HepG2 (cell line): ENCODE measurements around the gene TRIM2. TPM values are rescaled to one million over a fixed set of nuclear protein-coding genes. Genes with fewer than 3 reads are reported as not detected.

Experiments used
- BATF2 ChIP-seq: sonication (generic); formaldehyde crosslinking; IDR thresholded peaks from 2 replicates; pipeline ENCODE4 v1.8.0; 2022; ENCODE audit warnings: mild to moderate bottlenecking, missing genetic modification reagents, moderate library complexity
- CERS6 ChIP-seq: sonication (generic); formaldehyde crosslinking; IDR thresholded peaks from 2 replicates; pipeline ENCODE4 v1.5.0; 2020; ENCODE audit warnings: missing genetic modification reagents
- HES4 ChIP-seq: sonication (generic); formaldehyde crosslinking; IDR thresholded peaks from 2 replicates; pipeline ENCODE4 v1.9.0; 2021; ENCODE audit warnings: mild to moderate bottlenecking, missing genetic modification reagents, borderline replicate concordance
- HOXA9 ChIP-seq: sonication (generic); formaldehyde crosslinking; IDR thresholded peaks from 2 replicates; pipeline ENCODE4 v1.8.1; 2022; ENCODE audit warnings: missing genetic modification reagents, mild to moderate bottlenecking, moderate library complexity, borderline replicate concordance
- IKZF4 ChIP-seq: sonication (generic); formaldehyde crosslinking; IDR thresholded peaks from 2 replicates; pipeline ENCODE4 v1.5.1; 2020; ENCODE audit warnings: borderline replicate concordance, mild to moderate bottlenecking, low read depth, missing genetic modification reagents; ENCODE audit errors: not compliant biosample characterization
- JUNB ChIP-seq: sonication (generic); formaldehyde crosslinking; IDR thresholded peaks from 2 replicates; pipeline ENCODE4 v1.8.0; 2022; ENCODE audit warnings: missing genetic modification reagents, mild to moderate bottlenecking, borderline replicate concordance
- MBNL3 ChIP-seq: fragments of 250-450 bp; sonication (Bioruptor Pico); conservative IDR thresholded peaks from 2 replicates; pipeline ENCODE4 v1.8.0; 2022; ENCODE audit warnings: mild to moderate bottlenecking, inconsistent platforms
- MTA3 ChIP-seq: sonication (generic); formaldehyde crosslinking; IDR thresholded peaks from 2 replicates; pipeline ENCODE4 v1.4.0; 2020; ENCODE audit warnings: missing genetic modification reagents
- NFIC ChIP-seq: IDR thresholded peaks from 2 replicates; pipeline ENCODE4 v1.6.1; 2012; ENCODE audit warnings: mild to moderate bottlenecking, low read length, inconsistent platforms
- RARA ChIP-seq: IDR thresholded peaks from 2 replicates; pipeline ENCODE4 v1.6.1; 2016; ENCODE audit warnings: missing genetic modification reagents, missing compliant biosample characterization
- THAP11 ChIP-seq: IDR thresholded peaks from 2 replicates; pipeline ENCODE4 v1.6.1; 2016; ENCODE audit warnings: missing biosample characterization, missing genetic modification reagents
- ZNF225 ChIP-seq: sonication (generic); formaldehyde crosslinking; IDR thresholded peaks from 2 replicates; pipeline ENCODE4 v1.4.0; 2020; ENCODE audit warnings: mild to moderate bottlenecking, missing genetic modification reagents
- ZNF503 ChIP-seq: sonication (generic); formaldehyde crosslinking; IDR thresholded peaks from 2 replicates; pipeline ENCODE4 v1.4.0; 2020; ENCODE audit warnings: missing genetic modification reagents
- ZNF562 ChIP-seq: sonication (generic); formaldehyde crosslinking; IDR thresholded peaks from 2 replicates; pipeline ENCODE4 v1.8.0; 2022; ENCODE audit warnings: missing genetic modification reagents, borderline replicate concordance
- ZNF674 ChIP-seq: sonication (generic); formaldehyde crosslinking; IDR thresholded peaks from 2 replicates; pipeline ENCODE4 v1.5.0; 2020; ENCODE audit warnings: low read depth, mild to moderate bottlenecking, missing genetic modification reagents
- polyA plus RNA-seq, 8 experiments: library from polyadenylated mRNA; depleted of rRNA in 3 of 8; stranded (reverse) in 7 of 8; unstranded in 1 of 8; fragments of >200 nt; fragmentation: Illumina TruSeq in 4 of 8; extraction: Trizol in 4 of 8; gene quantifications; 2 replicates each; pipeline versions ENCODE4 v1.2.1 to v1.2.3, GENCODE V29; 2011 to 2016; ENCODE audit warnings: low read depth in 4 of 8, missing spikeins in 1 of 8, mixed read lengths in 1 of 8; ENCODE audit not compliant: insufficient read depth in 1 of 8
- total RNA-seq, 5 experiments: library from RNA; depleted of rRNA; stranded (reverse); fragments of >200 nt; fragmentation: Illumina TruSeq; extraction: Trizol; gene quantifications; 2 replicates each; pipeline ENCODE4 v1.2.3, GENCODE V29; 2016; ENCODE audit warnings: low read depth in 1 of 5
- TF ChIP-seq, protein P1 (sequence below): sonication (generic); formaldehyde crosslinking; IDR thresholded peaks from 2 replicates; pipeline ENCODE4 v1.4.0; 2020; ENCODE audit warnings: missing genetic modification reagents
- TF ChIP-seq, protein P2 (sequence below): sonication (generic); formaldehyde crosslinking; IDR thresholded peaks from 2 replicates; pipeline ENCODE4 v1.8.1; 2023; ENCODE audit warnings: missing genetic modification reagents, inconsistent platforms, borderline replicate concordance
- TF ChIP-seq, protein P3 (sequence below), 2 experiments: IDR thresholded peaks; 2 replicates each; pipeline ENCODE4 v1.6.1; 2011 to 2012; ENCODE audit warnings: low read length in 2 of 2, borderline replicate concordance in 1 of 2, low read depth in 1 of 2, mild to moderate bottlenecking in 1 of 2, moderate library complexity in 1 of 2

TRIM2 gene
- total and polyA plus RNA-seq, 2 of the 13 experiments (the other 11 are each of a cell fraction or from before 2014, with no cell fraction given), result 2.1 to 4.2 TPM

GRCh38 chr4:153344131-153345011, 140.1 kb downstream of the TRIM2 start, which contains the start of gene MND1 (continued):
- TF ChIP-seq THAP11 (CRISPR knock-in tag) (0 out of 2 replicates have a peak, but pooled peaks have one; percentile 35), RARA (CRISPR knock-in tag) (no peak), ZNF225 (CRISPR knock-in tag) (no peak), HOXA9 (CRISPR knock-in tag) (peak; percentile 86; the same call in 1 of the 2 replicates), CERS6 (CRISPR knock-in tag) (0 out of 2 replicates have a peak, but pooled peaks have one; percentile 26), HES4 (CRISPR knock-in tag) (peak; percentile 91; the same call in 1 of the 2 replicates), IKZF4 (no peak), ZNF674 (no peak), MBNL3 (CRISPR knock-in tag) (no peak), ZNF562 (0 out of 2 replicates have a peak, but pooled peaks have one; percentile 54), BATF2 (CRISPR knock-in tag) (peak; percentile 90), MTA3 (CRISPR knock-in tag) (no peak), ZNF503 (CRISPR knock-in tag) (peak; percentile 67), NFIC (no peak), JUNB (CRISPR knock-in tag) (peak; percentile 56; the same call in 1 of the 2 replicates)
- TF ChIP-seq, protein P1, sequence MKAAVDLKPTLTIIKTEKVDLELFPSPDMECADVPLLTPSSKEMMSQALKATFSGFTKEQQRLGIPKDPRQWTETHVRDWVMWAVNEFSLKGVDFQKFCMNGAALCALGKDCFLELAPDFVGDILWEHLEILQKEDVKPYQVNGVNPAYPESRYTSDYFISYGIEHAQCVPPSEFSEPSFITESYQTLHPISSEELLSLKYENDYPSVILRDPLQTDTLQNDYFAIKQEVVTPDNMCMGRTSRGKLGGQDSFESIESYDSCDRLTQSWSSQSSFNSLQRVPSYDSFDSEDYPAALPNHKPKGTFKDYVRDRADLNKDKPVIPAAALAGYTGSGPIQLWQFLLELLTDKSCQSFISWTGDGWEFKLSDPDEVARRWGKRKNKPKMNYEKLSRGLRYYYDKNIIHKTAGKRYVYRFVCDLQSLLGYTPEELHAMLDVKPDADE, result no peak
- TF ChIP-seq, protein P2, sequence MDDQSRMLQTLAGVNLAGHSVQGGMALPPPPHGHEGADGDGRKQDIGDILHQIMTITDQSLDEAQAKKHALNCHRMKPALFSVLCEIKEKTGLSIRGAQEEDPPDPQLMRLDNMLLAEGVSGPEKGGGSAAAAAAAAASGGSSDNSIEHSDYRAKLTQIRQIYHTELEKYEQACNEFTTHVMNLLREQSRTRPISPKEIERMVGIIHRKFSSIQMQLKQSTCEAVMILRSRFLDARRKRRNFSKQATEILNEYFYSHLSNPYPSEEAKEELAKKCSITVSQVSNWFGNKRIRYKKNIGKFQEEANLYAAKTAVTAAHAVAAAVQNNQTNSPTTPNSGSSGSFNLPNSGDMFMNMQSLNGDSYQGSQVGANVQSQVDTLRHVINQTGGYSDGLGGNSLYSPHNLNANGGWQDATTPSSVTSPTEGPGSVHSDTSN (CRISPR knock-in tag), result no peak; the same call in 1 of the 2 replicates
- TF ChIP-seq, protein P3, sequence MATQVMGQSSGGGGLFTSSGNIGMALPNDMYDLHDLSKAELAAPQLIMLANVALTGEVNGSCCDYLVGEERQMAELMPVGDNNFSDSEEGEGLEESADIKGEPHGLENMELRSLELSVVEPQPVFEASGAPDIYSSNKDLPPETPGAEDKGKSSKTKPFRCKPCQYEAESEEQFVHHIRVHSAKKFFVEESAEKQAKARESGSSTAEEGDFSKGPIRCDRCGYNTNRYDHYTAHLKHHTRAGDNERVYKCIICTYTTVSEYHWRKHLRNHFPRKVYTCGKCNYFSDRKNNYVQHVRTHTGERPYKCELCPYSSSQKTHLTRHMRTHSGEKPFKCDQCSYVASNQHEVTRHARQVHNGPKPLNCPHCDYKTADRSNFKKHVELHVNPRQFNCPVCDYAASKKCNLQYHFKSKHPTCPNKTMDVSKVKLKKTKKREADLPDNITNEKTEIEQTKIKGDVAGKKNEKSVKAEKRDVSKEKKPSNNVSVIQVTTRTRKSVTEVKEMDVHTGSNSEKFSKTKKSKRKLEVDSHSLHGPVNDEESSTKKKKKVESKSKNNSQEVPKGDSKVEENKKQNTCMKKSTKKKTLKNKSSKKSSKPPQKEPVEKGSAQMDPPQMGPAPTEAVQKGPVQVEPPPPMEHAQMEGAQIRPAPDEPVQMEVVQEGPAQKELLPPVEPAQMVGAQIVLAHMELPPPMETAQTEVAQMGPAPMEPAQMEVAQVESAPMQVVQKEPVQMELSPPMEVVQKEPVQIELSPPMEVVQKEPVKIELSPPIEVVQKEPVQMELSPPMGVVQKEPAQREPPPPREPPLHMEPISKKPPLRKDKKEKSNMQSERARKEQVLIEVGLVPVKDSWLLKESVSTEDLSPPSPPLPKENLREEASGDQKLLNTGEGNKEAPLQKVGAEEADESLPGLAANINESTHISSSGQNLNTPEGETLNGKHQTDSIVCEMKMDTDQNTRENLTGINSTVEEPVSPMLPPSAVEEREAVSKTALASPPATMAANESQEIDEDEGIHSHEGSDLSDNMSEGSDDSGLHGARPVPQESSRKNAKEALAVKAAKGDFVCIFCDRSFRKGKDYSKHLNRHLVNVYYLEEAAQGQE (IDR thresholded peaks at IDR 0.05; ENCODE audit: borderline replicate concordance in 1 of 2, low read depth in 1 of 2, low read length in 2 of 2), result no peak
